ENCODE measurements around the gene DOHH.

The DOHH gene

GRCh38 chr19:3494051-3494450 is 6.4 kb downstream of the DOHH start:
- no peak overlapping the region for H3K4me3 ChIP-seq
- H3K4me1 ChIP-seq, result peaks cover 0 to 5% (median 1%) of the 10 kb centered on the region in 4 donors
- intact Hi-C loops (cut with DNase I; ENCODE audit: low total_unique reads), result no loop called here
- peaks cover 36 to 70% (median 63%) of the 10 kb centered on the region in 3 donors for H3K36me3 ChIP-seq
- H3K27me3 ChIP-seq, result no peaks in the 10 kb centered on the region
- H3K9me3 ChIP-seq, result no peaks in the 10 kb centered on the region
- TF ChIP-seq CTCF (IDR thresholded peaks at IDR 0.05), result no peak
- no peak for DNase-seq
- H3K27ac ChIP-seq, result no peak overlapping the region

GRCh38 chr19:3493651-3494050 is 6.8 kb downstream of the DOHH start:
- H3K4me3 ChIP-seq, result no peak overlapping the region
- H3K27me3 ChIP-seq, result no peaks in the 10 kb centered on the region
- H3K9me3 ChIP-seq, result no peaks in the 10 kb centered on the region
- no peak for TF ChIP-seq CTCF (IDR thresholded peaks at IDR 0.05)
- peaks cover 0 to under 1% (median 0%) of the 10 kb centered on the region in 4 donors for H3K4me1 ChIP-seq
- no peak overlapping the region for H3K27ac ChIP-seq
- DNase-seq, result no peak
- peaks cover 36 to 70% (median 63%) of the 10 kb centered on the region in 3 donors for H3K36me3 ChIP-seq
- intact Hi-C loops (cut with DNase I; ENCODE audit: low total_unique reads), result no loop called here

- intact Hi-C loops (cut with DNase I; ENCODE audit: low total_unique reads), result no loop called here
- Histone ChIP-seq H3K4me3 (no peak overlapping the region), H3K4me1 (no peaks in the 10 kb centered on the region), H3K36me3 (peaks cover 36 to 70% (median 63%) of the 10 kb centered on the region in 3 donors), H3K9me3 (no peaks in the 10 kb centered on the region), H3K27ac (no peak overlapping the region), H3K27me3 (no peaks in the 10 kb centered on the region)
- TF ChIP-seq CTCF (IDR thresholded peaks at IDR 0.05), result no peak
- no peak for DNase-seq
These were observed 7.6 kb downstream of the DOHH start for GRCh38 chr19:3492919-3493318.

GRCh38 chr19:3492131-3492839 is 8.2 kb downstream of the DOHH start:
- DNase-seq, result no peak
- no peaks in the 10 kb centered on the region for H3K4me1 ChIP-seq
- H3K36me3 ChIP-seq, result peaks cover 36 to 70% (median 63%) of the 10 kb centered on the region in 3 donors
- no peaks in the 10 kb centered on the region for H3K27me3 ChIP-seq
- no peak overlapping the region for H3K27ac ChIP-seq
- TF ChIP-seq CTCF (IDR thresholded peaks at IDR 0.05), result no peak
- no peak overlapping the region for H3K4me3 ChIP-seq
- intact Hi-C loops (cut with DNase I; ENCODE audit: low total_unique reads), result no loop called here
- no peaks in the 10 kb centered on the region for H3K9me3 ChIP-seq

- Histone ChIP-seq H3K4me3 (no peak overlapping the region), H3K36me3 (peaks cover 35 to 64% (median 61%) of the 10 kb centered on the region in 3 donors), H3K27me3 (peaks cover 0 to 2% of the 10 kb centered on the region in 2 donors), H3K9me3 (no peaks in the 10 kb centered on the region), H3K27ac (no peak overlapping the region), H3K4me1 (no peaks in the 10 kb centered on the region)
- DNase-seq, result no peak
- no peak for TF ChIP-seq CTCF (IDR thresholded peaks at IDR 0.05)
- intact Hi-C loops (cut with DNase I; ENCODE audit: low total_unique reads), result no loop called here
These were observed 8.9 kb downstream of the DOHH start for GRCh38 chr19:3491396-3492119.

All from tibial artery (tissue), 4 donors.